NT2/D1 (cell line): ENCODE data around the gene RAP1GAP.

Source experiments
- SUZ12 ChIP-seq: IDR thresholded peaks from 2 replicates; pipeline ENCODE4 v1.6.1; 2011; ENCODE audit not compliant: insufficient read length, insufficient read depth; ENCODE audit errors: extremely low read depth
- YY1 ChIP-seq: IDR thresholded peaks from 2 replicates; pipeline ENCODE4 v1.6.1; 2011; ENCODE audit not compliant: insufficient read length, insufficient read depth
- ZNF274 ChIP-seq: IDR thresholded peaks from 2 replicates; pipeline ENCODE4 v1.6.1; 2011; ENCODE audit warnings: mild to moderate bottlenecking, low read depth, low read length

GRCh38 chr1:21655259-21655658 is 13.9 kb downstream of the RAP1GAP start:
- no peak for TF ChIP-seq ZNF274
- TF ChIP-seq YY1 = no peak
- no peak for TF ChIP-seq SUZ12
